GM04504 (cell line): ENCODE results near the gene CAMK2A.

ENCODE experiments used
- DNase-seq: peaks from one replicate; pipeline ENCODE4 v3.0.0-alpha.2; 2012; ENCODE audit warnings: low read depth

The CAMK2A gene

GRCh38 chr5:150184990-150185912 lies 104.3 kb downstream of the CAMK2A start:
- no peak for DNase-seq

- no peak for DNase-seq
Observed at GRCh38 chr5:150184006-150184405, 105.6 kb downstream of the CAMK2A start.

GRCh38 chr5:150183436-150183835 lies 106.1 kb downstream of the CAMK2A start:
- no peak for DNase-seq

- DNase-seq = no peak
Observed at GRCh38 chr5:150182774-150183173, 106.8 kb downstream of the CAMK2A start.

GRCh38 chr5:150181766-150182545 lies 107.6 kb downstream of the CAMK2A start:
- DNase-seq = no peak

- DNase-seq = no peak
Observed at GRCh38 chr5:150181027-150181426, 108.5 kb downstream of the CAMK2A start.

GRCh38 chr5:150180241-150181026 lies 109.1 kb downstream of the CAMK2A start:
- DNase-seq = no peak

- no peak for DNase-seq
Observed at GRCh38 chr5:150179019-150179620, 110.5 kb downstream of the CAMK2A start.

- DNase-seq = no peak
Observed at GRCh38 chr5:150178262-150178661, 111.3 kb downstream of the CAMK2A start.

- DNase-seq = no peak
Observed at GRCh38 chr5:150177721-150178120, 111.9 kb downstream of the CAMK2A start.

GRCh38 chr5:150176745-150177477 lies 112.7 kb downstream of the CAMK2A start:
- no peak for DNase-seq

GRCh38 chr5:150175536-150175935 lies 114.0 kb downstream of the CAMK2A start:
- no peak for DNase-seq

- DNase-seq = no peak
Observed at GRCh38 chr5:150175076-150175475, 114.5 kb downstream of the CAMK2A start.

GRCh38 chr5:150174285-150174684 lies 115.3 kb downstream of the CAMK2A start:
- DNase-seq = no peak

GRCh38 chr5:150173161-150173560 lies 116.4 kb downstream of the CAMK2A start:
- DNase-seq = no peak

- no peak for DNase-seq
Observed at GRCh38 chr5:150172556-150172955, 117.0 kb downstream of the CAMK2A start.

- no peak for DNase-seq
Observed at GRCh38 chr5:150172145-150172544, 117.4 kb downstream of the CAMK2A start.
